AG09309 (cell line): Measurements from ENCODE around the gene BCL2L13.

Experiments used
- DNase-seq: peaks from one replicate; pipeline ENCODE4 v3.0.0-alpha.2; 2010; ENCODE audit warnings: low read depth
- H3K4me3 ChIP-seq: 2 replicates; pipeline ENCODE4 v1.5.1; 2011; ENCODE audit warnings: mild to moderate bottlenecking, low read depth, low read length, moderate library complexity; ENCODE audit not compliant: control insufficient read depth
- TF ChIP-seq, protein P1 (sequence below): IDR thresholded peaks from 2 replicates; pipeline ENCODE4 v1.5.1; 2011; ENCODE audit warnings: mild to moderate bottlenecking, low read depth, low read length, inconsistent platforms; ENCODE audit not compliant: insufficient read depth, control insufficient read depth; ENCODE audit errors: missing control alignments

The BCL2L13 gene

GRCh38 chr22:17724241-17724640 is 85.7 kb downstream of the BCL2L13 start:
- H3K4me3 ChIP-seq, result no peak overlapping the region
- TF ChIP-seq, protein P1, sequence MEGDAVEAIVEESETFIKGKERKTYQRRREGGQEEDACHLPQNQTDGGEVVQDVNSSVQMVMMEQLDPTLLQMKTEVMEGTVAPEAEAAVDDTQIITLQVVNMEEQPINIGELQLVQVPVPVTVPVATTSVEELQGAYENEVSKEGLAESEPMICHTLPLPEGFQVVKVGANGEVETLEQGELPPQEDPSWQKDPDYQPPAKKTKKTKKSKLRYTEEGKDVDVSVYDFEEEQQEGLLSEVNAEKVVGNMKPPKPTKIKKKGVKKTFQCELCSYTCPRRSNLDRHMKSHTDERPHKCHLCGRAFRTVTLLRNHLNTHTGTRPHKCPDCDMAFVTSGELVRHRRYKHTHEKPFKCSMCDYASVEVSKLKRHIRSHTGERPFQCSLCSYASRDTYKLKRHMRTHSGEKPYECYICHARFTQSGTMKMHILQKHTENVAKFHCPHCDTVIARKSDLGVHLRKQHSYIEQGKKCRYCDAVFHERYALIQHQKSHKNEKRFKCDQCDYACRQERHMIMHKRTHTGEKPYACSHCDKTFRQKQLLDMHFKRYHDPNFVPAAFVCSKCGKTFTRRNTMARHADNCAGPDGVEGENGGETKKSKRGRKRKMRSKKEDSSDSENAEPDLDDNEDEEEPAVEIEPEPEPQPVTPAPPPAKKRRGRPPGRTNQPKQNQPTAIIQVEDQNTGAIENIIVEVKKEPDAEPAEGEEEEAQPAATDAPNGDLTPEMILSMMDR, result no peak
- no peak for DNase-seq

GRCh38 chr22:17724678-17725499 is 86.3 kb downstream of the BCL2L13 start:
- no peak for DNase-seq
- TF ChIP-seq, protein P1, result no peak
- H3K4me3 ChIP-seq, result no peak overlapping the region

GRCh38 chr22:17725500-17725796 is 86.9 kb downstream of the BCL2L13 start:
- no peak for DNase-seq
- H3K4me3 ChIP-seq, result no peak overlapping the region
- TF ChIP-seq, protein P1, result no peak

GRCh38 chr22:17726006-17726927 is 87.7 kb downstream of the BCL2L13 start:
- TF ChIP-seq, protein P1, result no peak
- no peak overlapping the region for H3K4me3 ChIP-seq
- no peak for DNase-seq

DNA sequence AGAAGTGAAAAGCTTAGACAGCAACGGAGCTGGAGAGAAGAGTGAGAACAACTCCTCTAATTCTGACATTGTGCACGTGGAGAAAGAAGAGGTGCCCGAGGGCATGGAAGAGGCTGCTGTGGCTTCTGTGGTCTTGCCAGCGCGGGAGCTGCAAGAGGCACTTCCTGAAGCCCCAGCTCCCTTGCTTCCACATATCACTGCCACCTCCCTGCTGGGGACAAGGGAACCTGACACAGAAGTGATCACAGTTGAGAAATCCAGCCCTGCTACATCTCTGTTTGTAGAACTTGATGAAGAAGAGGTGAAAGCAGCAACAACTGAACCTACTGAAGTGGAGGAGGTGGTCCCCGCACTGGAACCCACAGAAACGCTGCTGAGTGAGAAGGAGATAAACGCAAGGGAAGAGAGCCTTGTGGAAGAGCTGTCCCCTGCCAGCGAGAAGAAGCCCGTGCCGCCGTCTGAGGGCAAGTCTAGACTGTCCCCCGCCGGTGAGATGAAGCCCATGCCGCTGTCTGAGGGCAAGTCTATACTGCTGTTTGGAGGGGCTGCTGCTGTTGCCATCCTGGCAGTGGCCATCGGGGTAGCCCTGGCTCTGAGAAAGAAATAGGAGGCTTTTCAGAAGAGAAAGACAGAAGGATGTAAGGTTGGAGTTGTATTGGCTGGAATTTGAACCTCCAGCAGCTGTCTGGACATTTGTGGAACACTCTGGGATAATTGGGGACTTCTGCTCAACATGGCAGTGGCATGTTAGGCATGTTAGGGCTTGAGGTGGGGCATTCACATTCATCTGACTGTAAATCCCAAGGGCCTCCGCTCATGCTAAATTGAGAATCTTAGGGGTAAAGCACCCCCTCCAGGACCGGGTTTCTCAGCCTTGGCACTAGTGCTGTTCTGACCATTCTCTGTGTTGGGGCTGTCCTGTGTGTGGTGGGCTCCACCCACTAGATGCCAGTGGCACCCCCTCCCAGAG is 88.7 kb downstream of the BCL2L13 start:
- no peak overlapping the region for H3K4me3 ChIP-seq
- TF ChIP-seq, protein P1, result no peak
- DNase-seq, result no peak

GRCh38 chr22:17728786-17729185 is 90.2 kb downstream of the BCL2L13 start:
- TF ChIP-seq, protein P1, result no peak

More at GRCh38 chr22:17728786-17729185, 90.2 kb downstream of the BCL2L13 start:
- no peak overlapping the region for H3K4me3 ChIP-seq
- no peak for DNase-seq
